Measurements from ENCODE around the gene DMAC1. TPM values are rescaled to one million over a fixed set of nuclear protein-coding genes. Genes with fewer than 3 reads are reported as not detected.

The DMAC1 gene
- total and polyA plus RNA-seq, 2 donors (not counting 1 experiment from before 2014, with no cell fraction given), result 9.8 to 25.7 TPM

DNA sequence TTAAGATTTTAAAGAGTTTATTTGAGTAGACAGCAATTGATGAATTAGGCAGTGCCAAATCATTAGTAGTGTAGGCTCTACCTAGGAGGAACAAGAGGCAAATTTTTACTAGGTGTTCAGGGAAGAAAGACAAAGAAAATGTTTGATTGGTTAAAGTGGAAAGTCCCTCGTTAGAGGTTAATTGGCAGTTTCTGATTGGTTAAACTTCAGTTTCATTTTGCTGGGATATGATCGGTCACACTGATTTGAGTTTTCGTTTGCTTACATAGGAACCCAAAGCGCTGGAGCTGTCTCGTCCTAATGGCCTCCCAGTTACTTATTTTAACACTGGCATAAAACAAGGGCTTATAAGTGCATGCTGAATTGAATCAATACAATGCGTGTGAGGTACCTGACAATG, 15.1 kb downstream of the DMAC1 start:
- no peak overlapping the region for H2AFZ ChIP-seq (ENCODE audit: insufficient read depth, low read depth, low read length, poor library complexity, severe bottlenecking)
- DNase-seq (no peak), ATAC-seq (ENCODE audit: low read depth) (no peak)
- H3K27me3 ChIP-seq (replicated peaks in 1 of 4; ENCODE audit: control extremely low read depth in 1 of 4, control insufficient read depth in 3 of 4, insufficient read depth in 4 of 4, low read length in 3 of 4), result no peaks in the 10 kb centered on the region
- H3K4me1 Mint-ChIP-seq, result no peaks in the 10 kb centered on the region
- no peak overlapping the region for H3K27ac Mint-ChIP-seq
- no peak overlapping the region for H3K4me2 ChIP-seq (replicated peaks; ENCODE audit: low read depth, low read length, poor library complexity, severe bottlenecking)
- CTCF ChIA-PET, result no interaction called here
- no peak overlapping the region for H3K4me3 Mint-ChIP-seq
- no peaks in the 10 kb centered on the region for H3K9me3 ChIP-seq (ENCODE audit: control extremely low read depth in 1 of 3, control insufficient read depth in 2 of 3, insufficient read depth in 1 of 3, low read length in 2 of 3)
- no peaks in the 10 kb centered on the region for H3K4me1 ChIP-seq (ENCODE audit: control insufficient read depth in 2 of 2, insufficient read depth in 2 of 2, low read length in 2 of 2)
- intact Hi-C loops (cut with micrococcal nuclease), result no loop called here
- POLR2A ChIA-PET, result interaction anchor here (0.6 kb wide), 1 partner anchor 349 kb away, joined by 5 read pairs; no protein-coding TSS in a partner anchor
- H3K9me3 Mint-ChIP-seq (ENCODE audit: insufficient read depth), result no peaks in the 10 kb centered on the region
- no peaks in the 10 kb centered on the region for H3K27me3 Mint-ChIP-seq
- no peak overlapping the region for H3K4me3 ChIP-seq (ENCODE audit: control extremely low read depth in 1 of 5, extremely low read depth in 1 of 5, insufficient read depth in 1 of 5, low read depth in 2 of 5, low read length in 4 of 5)
- H3K36me3 ChIP-seq (replicated peaks in 1 of 2; ENCODE audit: control extremely low read depth in 1 of 2, control insufficient read depth in 1 of 2, extremely low read depth in 1 of 2, insufficient read depth in 2 of 2, low read length in 1 of 2), result no peaks in the 10 kb centered on the region
- no peak for TF ChIP-seq EZH2 (IDR thresholded peaks at IDR 0.05; ENCODE audit: borderline replicate concordance, insufficient read depth, low read depth, low read length, poor library complexity, severe bottlenecking)
- TF ChIP-seq, protein P1, sequence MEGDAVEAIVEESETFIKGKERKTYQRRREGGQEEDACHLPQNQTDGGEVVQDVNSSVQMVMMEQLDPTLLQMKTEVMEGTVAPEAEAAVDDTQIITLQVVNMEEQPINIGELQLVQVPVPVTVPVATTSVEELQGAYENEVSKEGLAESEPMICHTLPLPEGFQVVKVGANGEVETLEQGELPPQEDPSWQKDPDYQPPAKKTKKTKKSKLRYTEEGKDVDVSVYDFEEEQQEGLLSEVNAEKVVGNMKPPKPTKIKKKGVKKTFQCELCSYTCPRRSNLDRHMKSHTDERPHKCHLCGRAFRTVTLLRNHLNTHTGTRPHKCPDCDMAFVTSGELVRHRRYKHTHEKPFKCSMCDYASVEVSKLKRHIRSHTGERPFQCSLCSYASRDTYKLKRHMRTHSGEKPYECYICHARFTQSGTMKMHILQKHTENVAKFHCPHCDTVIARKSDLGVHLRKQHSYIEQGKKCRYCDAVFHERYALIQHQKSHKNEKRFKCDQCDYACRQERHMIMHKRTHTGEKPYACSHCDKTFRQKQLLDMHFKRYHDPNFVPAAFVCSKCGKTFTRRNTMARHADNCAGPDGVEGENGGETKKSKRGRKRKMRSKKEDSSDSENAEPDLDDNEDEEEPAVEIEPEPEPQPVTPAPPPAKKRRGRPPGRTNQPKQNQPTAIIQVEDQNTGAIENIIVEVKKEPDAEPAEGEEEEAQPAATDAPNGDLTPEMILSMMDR (IDR thresholded peaks at IDR 0.05), result no peak
- no peak overlapping the region for H3K27ac ChIP-seq (ENCODE audit: low read length in 2 of 2)
- H3K9ac ChIP-seq (ENCODE audit: low read length), result no peak overlapping the region
- H3K79me2 ChIP-seq (ENCODE audit: control insufficient read depth, insufficient read depth, low read length), result no peaks in the 10 kb centered on the region
- no peaks in the 10 kb centered on the region for H4K20me1 ChIP-seq (ENCODE audit: control insufficient read depth, insufficient read depth, low read length, poor library complexity, severe bottlenecking)
- WGBS (ENCODE audit: insufficient coverage), result 90% methylated on average over 2 of the region's 6 CpGs

DNA sequence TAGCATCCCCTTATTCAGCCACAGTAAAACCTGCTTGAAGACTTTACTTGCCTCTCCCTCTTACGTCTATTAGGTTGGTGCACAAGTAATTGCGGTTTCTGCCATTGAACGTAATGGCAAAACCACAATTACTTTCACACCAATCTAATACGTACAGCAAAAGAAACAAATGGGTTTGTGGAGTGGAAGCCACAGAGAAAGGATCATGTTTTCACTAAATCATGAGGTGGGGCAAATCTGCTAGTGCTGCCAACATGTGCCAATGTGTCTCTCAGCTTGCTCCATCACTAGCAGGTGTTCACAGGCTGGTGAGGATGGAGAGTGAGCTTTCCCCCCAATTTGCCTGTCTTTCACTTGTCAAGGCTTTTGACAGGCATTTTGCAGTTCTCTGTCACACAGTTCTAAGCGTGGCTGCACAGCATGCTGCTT, 15.9 kb downstream of the DMAC1 start:
- no peaks in the 10 kb centered on the region for H3K4me1 ChIP-seq (ENCODE audit: control insufficient read depth in 2 of 2, insufficient read depth in 2 of 2, low read length in 2 of 2)
- WGBS (ENCODE audit: insufficient coverage), result 89% methylated on average over 1 of the region's 5 CpGs
- Mint-ChIP-seq H3K9me3 (ENCODE audit: insufficient read depth) (no peaks in the 10 kb centered on the region), H3K4me3 (no peak overlapping the region), H3K27me3 (no peaks in the 10 kb centered on the region), H3K27ac (no peak overlapping the region), H3K4me1 (no peaks in the 10 kb centered on the region)
- H3K27ac ChIP-seq (ENCODE audit: low read length in 2 of 2), result no peak overlapping the region
- no peaks in the 10 kb centered on the region for H3K27me3 ChIP-seq (replicated peaks in 1 of 4; ENCODE audit: control extremely low read depth in 1 of 4, control insufficient read depth in 3 of 4, insufficient read depth in 4 of 4, low read length in 3 of 4)
- no peak overlapping the region for H3K4me3 ChIP-seq (ENCODE audit: control extremely low read depth in 1 of 5, extremely low read depth in 1 of 5, insufficient read depth in 1 of 5, low read depth in 2 of 5, low read length in 4 of 5)
- H3K4me2 ChIP-seq (replicated peaks; ENCODE audit: low read depth, low read length, poor library complexity, severe bottlenecking), result no peak overlapping the region
- ATAC-seq (ENCODE audit: low read depth) (no peak), DNase-seq (no peak)
- H3K79me2 ChIP-seq (ENCODE audit: control insufficient read depth, insufficient read depth, low read length), result no peaks in the 10 kb centered on the region
- no peaks in the 10 kb centered on the region for H3K9me3 ChIP-seq (ENCODE audit: control extremely low read depth in 1 of 3, control insufficient read depth in 2 of 3, insufficient read depth in 1 of 3, low read length in 2 of 3)
- intact Hi-C loops (cut with micrococcal nuclease), result no loop called here
- no peaks in the 10 kb centered on the region for H4K20me1 ChIP-seq (ENCODE audit: control insufficient read depth, insufficient read depth, low read length, poor library complexity, severe bottlenecking)
- ChIA-PET CTCF (no interaction called here), POLR2A (no interaction called here)
- TF ChIP-seq EZH2 (IDR thresholded peaks at IDR 0.05; ENCODE audit: borderline replicate concordance, insufficient read depth, low read depth, low read length, poor library complexity, severe bottlenecking), result no peak
- TF ChIP-seq, protein P1 (IDR thresholded peaks at IDR 0.05), result no peak
- H3K9ac ChIP-seq (ENCODE audit: low read length), result no peak overlapping the region
- H3K36me3 ChIP-seq (replicated peaks in 1 of 2; ENCODE audit: control extremely low read depth in 1 of 2, control insufficient read depth in 1 of 2, extremely low read depth in 1 of 2, insufficient read depth in 2 of 2, low read length in 1 of 2), result no peaks in the 10 kb centered on the region
- H2AFZ ChIP-seq (ENCODE audit: insufficient read depth, low read depth, low read length, poor library complexity, severe bottlenecking), result no peak overlapping the region

Data from B cell (primary cell).